Kidney epithelial cell (primary cell): ENCODE measurements around the gene LGALS13. TPM values are rescaled to one million over a fixed set of nuclear protein-coding genes. Genes with fewer than 3 reads are reported as not detected.
"Not testable (repeated sequence)": the region's sequence is repeated elsewhere in the genome, so short reads cannot be mapped to it uniquely, and the experiment has no call there.

ENCODE experiments used
- DNase-seq: peaks from one replicate; pipeline ENCODE4 v3.0.0-alpha.2; 2010; ENCODE audit warnings: low read depth
- H3K27me3 ChIP-seq: 2 replicates; pipeline ENCODE4 v1.6.0; 2011; ENCODE audit warnings: low read length; ENCODE audit not compliant: control insufficient read depth, insufficient read depth
- H3K36me3 ChIP-seq: 2 replicates; pipeline ENCODE4 v1.5.1; 2011; ENCODE audit warnings: low read length; ENCODE audit not compliant: control insufficient read depth, insufficient read depth
- H3K4me3 ChIP-seq: 2 replicates; pipeline ENCODE4 v1.5.1; 2011; ENCODE audit warnings: low read depth, mild to moderate bottlenecking, control low read depth, low read length
- CTCF ChIP-seq: IDR thresholded peaks from 2 replicates; pipeline ENCODE4 v1.5.1; 2011; ENCODE audit warnings: mild to moderate bottlenecking, moderate library complexity, low read length, control low read depth, inconsistent platforms; ENCODE audit not compliant: insufficient read depth, poor library complexity, severe bottlenecking
- total RNA-seq: library from RNA; depleted of rRNA; stranded (reverse); fragments of >200 nt; gene quantifications from 2 replicates; pipeline ENCODE4 v1.2.3, GENCODE V29; 2015

LGALS13 gene
- total RNA-seq, 1 donor from 2014 or later = not detected

DNA sequence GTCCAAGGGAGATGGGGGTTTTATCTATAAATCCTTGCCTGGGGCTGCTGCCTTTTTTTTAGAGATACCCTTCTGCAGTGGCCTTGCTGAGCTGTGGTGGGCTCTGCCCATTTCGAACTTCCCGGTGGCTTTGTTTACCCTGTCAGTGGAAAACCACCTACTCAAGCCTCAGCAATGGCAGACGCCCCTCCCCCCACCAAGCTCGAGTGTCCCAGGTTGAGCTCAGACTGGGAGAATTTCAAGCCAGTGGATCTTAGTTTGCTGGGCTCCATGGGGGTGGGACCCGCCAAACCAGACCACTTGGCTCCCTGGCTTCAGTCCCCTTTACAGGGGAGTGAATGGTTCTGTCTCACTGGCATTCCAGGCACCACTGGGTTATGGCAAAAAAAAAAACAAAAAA is 21.6 kb downstream of the LGALS13 start:
- no peak overlapping the region for H3K4me3 ChIP-seq
- no peaks in the 10 kb centered on the region for H3K27me3 ChIP-seq
- H3K36me3 ChIP-seq = no peaks in the 10 kb centered on the region
- DNase-seq = no peak
- TF ChIP-seq CTCF = no peak

DNA sequence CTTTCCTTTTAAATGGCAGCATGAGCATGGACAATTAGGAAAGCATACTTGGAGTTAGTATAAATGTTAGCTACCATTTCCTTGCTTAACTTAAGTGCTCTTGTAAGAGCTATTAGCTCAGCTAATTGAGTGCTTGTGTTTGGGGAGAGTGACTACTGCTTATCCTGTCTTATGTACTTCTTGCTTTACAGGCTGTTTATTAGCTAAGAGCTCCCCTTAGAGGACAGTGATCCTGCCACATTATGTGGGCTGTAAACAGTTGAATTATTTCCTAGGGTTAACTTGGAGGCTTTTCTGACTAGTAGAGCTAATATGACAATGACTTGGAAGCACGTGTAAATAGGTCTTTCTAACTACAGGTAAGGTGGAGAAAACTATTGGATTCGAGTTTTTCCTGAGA is 25.3 kb downstream of the LGALS13 start:
- not testable (repeated sequence) for H3K27me3 ChIP-seq, H3K36me3 ChIP-seq, DNase-seq, H3K4me3 ChIP-seq

GRCh38 chr19:39631178-39631577 is 28.9 kb downstream of the LGALS13 start:
- Histone ChIP-seq H3K36me3 (no peaks in the 10 kb centered on the region), H3K4me3 (no peak overlapping the region), H3K27me3 (no peaks in the 10 kb centered on the region)
- DNase-seq = no peak
- no peak for TF ChIP-seq CTCF

DNA sequence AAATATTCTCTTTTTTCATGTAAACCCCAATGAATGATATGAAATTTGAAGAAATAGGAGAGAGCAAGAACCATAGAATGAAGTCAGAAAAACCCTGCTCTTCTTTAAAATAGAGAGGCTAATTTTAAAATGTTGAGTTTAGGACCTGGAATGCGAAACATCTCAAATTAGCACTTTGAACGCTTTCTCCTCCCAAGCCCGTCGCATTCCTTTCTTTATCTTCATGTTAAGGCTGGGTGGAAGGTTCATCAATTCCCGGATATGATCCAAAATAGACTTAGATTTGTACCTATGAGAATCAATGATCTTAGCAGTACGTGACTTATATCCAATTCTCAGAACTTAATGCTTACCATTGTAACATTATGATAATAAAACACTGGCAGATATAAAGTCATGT is 29.3 kb downstream of the LGALS13 start:
- H3K27me3 ChIP-seq = no peaks in the 10 kb centered on the region
- H3K36me3 ChIP-seq = no peaks in the 10 kb centered on the region
- no peak for TF ChIP-seq CTCF
- H3K4me3 ChIP-seq = no peak overlapping the region
- no peak for DNase-seq

GRCh38 chr19:39637891-39638290 is 35.6 kb downstream of the LGALS13 start:
- TF ChIP-seq CTCF = no peak
- Histone ChIP-seq H3K4me3 (no peak overlapping the region), H3K36me3 (no peaks in the 10 kb centered on the region), H3K27me3 (no peaks in the 10 kb centered on the region)
- DNase-seq = no peak

- Histone ChIP-seq H3K27me3 (no peaks in the 10 kb centered on the region), H3K4me3 (no peak overlapping the region), H3K36me3 (no peaks in the 10 kb centered on the region)
- no peak for TF ChIP-seq CTCF
- no peak for DNase-seq
Observed at GRCh38 chr19:39641773-39642172, 39.4 kb downstream of the LGALS13 start.
